Activated T-helper 17 cell treated with anti-CD3 and anti-CD28 coated beads, Interleukin-2, amount 50 U/mL, for 72 hours (primary cell): Measurements from ENCODE around the gene CTNNA1. TPM values are rescaled to one million over a fixed set of nuclear protein-coding genes. Genes with fewer than 3 reads are reported as not detected.
"Not testable (repeated sequence)": the region's sequence is repeated elsewhere in the genome, so short reads cannot be mapped to it uniquely, and the experiment has no call there.

Experiments
- ATAC-seq: fragments of 150-1000 bp; cut with Tn5 transposase; replicated peaks from 2 replicates; pipeline ENCODE4 v1.10.0; 2021; ENCODE audit warnings: mild to moderate bottlenecking, moderate library complexity
- H3K27ac Mint-ChIP-seq: one replicate; pipeline ENCODE4 v1.8.0; 2022; ENCODE audit warnings: mixed read lengths
- H3K27me3 Mint-ChIP-seq: one replicate; pipeline ENCODE4 v1.8.0; 2022; ENCODE audit warnings: mixed read lengths
- H3K36me3 Mint-ChIP-seq: one replicate; pipeline ENCODE4 v1.8.0; 2022; ENCODE audit warnings: low read depth, mild to moderate bottlenecking, mixed read lengths
- H3K4me1 Mint-ChIP-seq: one replicate; pipeline ENCODE4 v1.8.0; 2022; ENCODE audit warnings: mixed read lengths
- H3K4me3 Mint-ChIP-seq: one replicate; pipeline ENCODE4 v1.8.0; 2022; ENCODE audit warnings: mild to moderate bottlenecking, mixed read lengths
- H3K9me3 Mint-ChIP-seq: one replicate; pipeline ENCODE4 v1.8.0; 2022; ENCODE audit warnings: mixed read lengths
- total RNA-seq, 2 donors: library from RNA; stranded (reverse); gene quantifications; one replicate each; pipeline ENCODE4 v1.2.3, GENCODE V29; 2022

Gene CTNNA1
- total RNA-seq, 2 donors from 2014 or later, result 63.6 to 92.1 TPM

DNA sequence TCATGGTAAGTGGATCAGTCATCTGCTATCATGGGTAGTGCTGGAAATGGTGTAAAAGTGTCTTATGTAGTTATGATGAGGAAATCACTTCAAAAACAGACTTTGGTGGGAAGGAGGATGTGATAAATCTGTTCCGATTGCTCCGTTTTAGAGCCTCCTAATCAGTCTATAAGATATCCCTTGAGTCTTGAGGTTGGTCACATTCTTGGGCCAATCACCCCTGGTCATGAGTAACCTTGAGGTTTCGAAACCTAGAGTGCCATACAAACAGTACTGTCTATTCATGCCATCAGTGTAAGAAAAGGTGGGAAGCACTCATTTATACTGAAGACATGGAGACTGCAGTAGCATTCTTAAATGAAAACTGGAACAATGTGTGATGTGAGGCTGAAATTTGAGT, 76.1 kb downstream of the CTNNA1 start:
- Mint-ChIP-seq H3K36me3 (peaks cover 16% of the 10 kb centered on the region), H3K27me3 (no peaks in the 10 kb centered on the region), H3K27ac (no peak overlapping the region), H3K9me3 (no peaks in the 10 kb centered on the region), H3K4me3 (no peak overlapping the region), H3K4me1 (no peaks in the 10 kb centered on the region)
- ATAC-seq, result no peak

DNA sequence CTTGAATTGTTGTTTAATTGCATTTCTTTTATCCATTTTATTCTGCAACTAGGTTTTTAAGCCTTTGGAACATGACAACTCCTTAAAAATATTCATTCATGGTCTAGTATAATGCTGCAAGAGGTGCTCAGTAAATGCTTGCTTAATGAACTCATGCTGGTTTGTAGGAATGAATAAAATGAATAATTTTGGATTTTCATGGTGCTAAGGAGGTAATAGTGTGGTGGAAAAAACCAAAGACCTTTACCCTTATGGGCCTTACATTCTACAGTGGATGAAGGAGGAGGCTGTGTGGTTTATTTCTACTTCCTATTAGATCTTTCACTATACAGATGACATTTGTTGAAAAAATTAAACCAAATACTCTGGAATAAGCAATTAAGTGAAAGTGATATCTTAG, 78.5 kb downstream of the CTNNA1 start:
- H3K36me3 Mint-ChIP-seq, result peaks cover 16% of the 10 kb centered on the region
- no peaks in the 10 kb centered on the region for H3K9me3 Mint-ChIP-seq
- no peak overlapping the region for H3K27ac Mint-ChIP-seq
- no peaks in the 10 kb centered on the region for H3K27me3 Mint-ChIP-seq
- no peak overlapping the region for H3K4me3 Mint-ChIP-seq
- no peaks in the 10 kb centered on the region for H3K4me1 Mint-ChIP-seq
- no peak for ATAC-seq

DNA sequence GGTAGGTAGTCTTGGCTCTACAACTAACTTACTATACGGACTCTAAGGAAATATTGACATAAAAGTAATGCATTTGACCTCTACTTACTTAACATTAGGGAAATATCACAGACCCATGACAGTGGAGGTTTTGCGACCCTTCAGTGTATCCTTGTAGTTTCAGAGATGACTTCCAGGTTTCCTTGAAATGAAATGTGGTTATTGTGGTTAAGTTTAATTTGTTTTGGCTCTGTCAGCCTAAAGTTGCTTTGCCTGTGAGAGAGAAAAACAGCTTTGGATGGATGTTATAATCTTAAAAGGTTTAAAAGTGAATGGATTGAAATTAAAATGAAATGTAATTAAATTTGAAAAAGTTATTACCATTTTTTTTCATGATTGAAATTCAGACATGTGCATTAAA, 79.0 kb downstream of the CTNNA1 start:
- Mint-ChIP-seq H3K36me3 (peaks cover 16% of the 10 kb centered on the region), H3K27me3 (no peaks in the 10 kb centered on the region), H3K4me3 (no peak overlapping the region), H3K9me3 (no peaks in the 10 kb centered on the region), H3K27ac (no peak overlapping the region), H3K4me1 (no peaks in the 10 kb centered on the region)
- no peak for ATAC-seq

DNA sequence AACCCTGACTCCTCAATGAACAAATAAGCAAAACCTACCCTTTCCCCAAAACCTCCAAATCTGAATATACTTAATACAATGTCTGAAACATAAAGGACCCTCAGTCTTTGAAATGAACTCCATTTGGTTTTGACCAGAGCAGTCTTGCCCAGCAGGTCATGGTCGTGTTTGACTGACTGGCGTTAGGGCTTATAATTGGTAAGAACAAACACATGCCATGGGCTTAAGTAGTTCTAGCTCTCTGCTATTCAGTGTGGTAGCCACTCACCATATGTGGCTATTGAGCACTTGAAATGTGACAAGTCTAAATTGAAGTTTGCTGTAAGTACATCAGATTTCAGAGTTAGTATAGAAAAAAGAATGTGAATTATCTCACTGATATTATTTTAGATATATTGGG, 79.9 kb downstream of the CTNNA1 start:
- no peaks in the 10 kb centered on the region for H3K9me3 Mint-ChIP-seq
- no peak for ATAC-seq
- no peak overlapping the region for H3K27ac Mint-ChIP-seq
- no peak overlapping the region for H3K4me3 Mint-ChIP-seq
- peaks cover 7% of the 10 kb centered on the region for H3K36me3 Mint-ChIP-seq
- H3K27me3 Mint-ChIP-seq, result no peaks in the 10 kb centered on the region
- H3K4me1 Mint-ChIP-seq, result no peaks in the 10 kb centered on the region

DNA sequence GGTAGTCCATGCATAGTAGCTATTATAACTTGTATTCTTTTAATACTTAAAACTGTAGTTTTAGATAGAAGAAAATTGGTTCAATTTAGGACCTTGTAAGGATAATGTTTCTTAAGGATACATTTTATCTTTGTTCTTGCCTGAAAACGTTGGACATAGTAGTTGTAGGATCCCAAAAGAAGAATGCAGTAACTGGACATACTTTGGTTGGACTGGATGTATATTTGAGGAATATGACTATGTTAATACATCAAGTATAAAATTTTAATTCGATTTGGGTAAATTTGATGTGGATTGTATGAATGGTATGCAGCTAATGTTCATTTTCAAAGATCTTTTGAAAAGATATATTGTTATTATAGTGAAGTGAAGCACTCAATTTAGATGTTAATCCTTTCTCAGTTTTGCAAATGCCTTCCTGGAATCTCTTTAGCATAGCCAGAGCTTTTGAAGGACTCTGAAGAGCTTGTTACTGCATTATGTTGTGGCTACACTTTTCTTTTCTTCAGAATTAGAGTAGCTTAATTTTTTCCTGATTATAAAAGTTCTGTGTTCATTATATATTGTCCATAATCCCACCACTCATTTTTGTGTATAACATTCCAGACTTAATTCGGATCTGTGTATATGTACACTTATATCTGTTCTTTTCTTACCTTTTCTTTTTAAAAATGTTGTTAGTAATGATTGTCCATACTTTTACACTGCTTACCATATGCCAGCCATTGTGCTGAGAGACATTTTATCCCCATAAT, 80.7 kb downstream of the CTNNA1 start:
- Mint-ChIP-seq H3K27me3 (no peaks in the 10 kb centered on the region), H3K4me3 (no peak overlapping the region), H3K36me3 (peaks cover under 1% of the 10 kb centered on the region), H3K9me3 (no peaks in the 10 kb centered on the region), H3K27ac (no peak overlapping the region), H3K4me1 (no peaks in the 10 kb centered on the region)
- ATAC-seq, result no peak

DNA sequence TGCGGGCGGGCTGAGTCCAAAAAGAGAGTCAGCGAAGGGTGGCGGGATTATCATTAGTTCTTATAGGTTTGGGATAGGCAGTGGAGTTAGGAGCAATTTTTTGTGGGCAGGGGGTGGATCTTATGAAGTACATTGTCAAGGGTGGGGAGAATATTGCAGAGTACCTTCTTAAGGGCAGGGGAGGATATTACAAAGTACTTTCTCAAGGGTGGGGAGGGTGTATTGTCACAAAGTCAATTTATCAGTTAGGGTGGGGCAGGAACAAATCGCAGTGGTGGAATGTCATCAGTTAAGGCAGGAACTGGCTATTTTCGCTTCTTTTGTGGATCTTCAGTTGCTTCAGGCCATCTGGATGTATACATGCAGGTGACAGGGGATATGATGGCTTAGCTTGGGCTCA, 81.6 kb downstream of the CTNNA1 start:
- ATAC-seq, H3K4me3 Mint-ChIP-seq, H3K9me3 Mint-ChIP-seq, H3K4me1 Mint-ChIP-seq, H3K27ac Mint-ChIP-seq, H3K36me3 Mint-ChIP-seq, H3K27me3 Mint-ChIP-seq: not testable (repeated sequence)

DNA sequence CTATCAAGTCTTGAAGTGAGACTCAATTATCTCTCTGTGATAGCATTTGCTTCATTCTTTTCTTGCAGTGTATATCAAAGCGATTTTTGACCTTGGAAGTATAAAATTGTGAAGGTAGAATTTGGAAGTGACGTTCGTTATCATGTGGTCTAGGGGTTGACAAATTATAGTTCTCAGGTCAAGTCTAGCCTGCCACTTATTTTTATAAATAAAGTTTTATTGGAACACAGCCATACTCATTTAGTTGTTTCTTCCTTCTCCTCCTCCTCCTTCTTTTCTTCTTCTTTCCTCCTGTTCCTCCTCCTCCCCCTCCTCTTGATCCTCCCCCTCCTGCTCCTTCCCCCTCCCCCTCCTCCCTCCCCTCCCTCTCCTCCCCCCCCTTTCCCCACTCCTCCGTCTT, 83.9 kb downstream of the CTNNA1 start:
- Mint-ChIP-seq H3K27ac (no peak overlapping the region), H3K36me3 (no peaks in the 10 kb centered on the region), H3K4me3 (no peak overlapping the region), H3K9me3 (no peaks in the 10 kb centered on the region), H3K4me1 (no peaks in the 10 kb centered on the region), H3K27me3 (no peaks in the 10 kb centered on the region)
- no peak for ATAC-seq

DNA sequence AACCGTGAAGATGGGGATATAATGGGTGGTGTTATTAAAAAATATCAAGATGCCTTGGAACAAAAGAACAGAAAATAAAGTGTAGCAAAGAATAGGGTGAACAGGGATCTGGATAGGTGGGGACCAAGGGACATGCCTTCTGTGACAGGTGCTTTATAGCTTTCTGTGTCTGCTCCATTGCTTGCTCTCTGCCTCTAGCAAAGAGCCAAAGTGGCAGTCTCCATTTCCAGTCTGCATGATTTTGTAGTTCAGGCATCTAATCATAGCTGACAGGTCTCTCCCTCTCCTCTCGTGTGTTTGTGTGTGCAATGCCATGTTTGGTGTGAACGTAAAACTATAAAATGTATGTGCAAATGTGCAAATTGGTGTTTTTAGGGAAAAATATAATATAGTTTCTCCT, 86.9 kb downstream of the CTNNA1 start:
- no peaks in the 10 kb centered on the region for H3K27me3 Mint-ChIP-seq
- ATAC-seq, result no peak
- no peak overlapping the region for H3K27ac Mint-ChIP-seq
- no peaks in the 10 kb centered on the region for H3K36me3 Mint-ChIP-seq
- peaks cover 9% of the 10 kb centered on the region for H3K4me1 Mint-ChIP-seq
- no peaks in the 10 kb centered on the region for H3K9me3 Mint-ChIP-seq
- H3K4me3 Mint-ChIP-seq, result no peak overlapping the region

DNA sequence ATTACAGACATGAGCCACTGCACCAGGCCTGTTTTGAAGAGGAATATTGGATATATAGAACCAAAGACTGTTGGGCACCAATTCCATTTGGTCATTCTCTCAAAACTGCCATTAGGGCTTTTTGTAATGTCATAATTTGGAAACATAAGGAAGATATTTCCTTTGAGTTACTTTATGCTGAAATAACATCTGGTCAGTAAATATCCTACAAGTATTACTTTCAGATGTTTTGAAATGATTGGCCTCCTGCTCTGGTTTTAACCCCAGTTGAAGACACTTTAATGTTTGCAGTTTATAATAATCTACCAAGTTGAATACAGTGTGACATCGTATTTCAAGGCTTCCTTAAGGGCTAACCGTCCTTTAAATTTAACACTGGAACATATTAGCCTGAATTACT, 88.3 kb downstream of the CTNNA1 start:
- Mint-ChIP-seq H3K27me3 (no peaks in the 10 kb centered on the region), H3K4me3 (no peak overlapping the region), H3K9me3 (no peaks in the 10 kb centered on the region), H3K27ac (no peak overlapping the region), H3K4me1 (peaks cover 9% of the 10 kb centered on the region), H3K36me3 (no peaks in the 10 kb centered on the region)
- ATAC-seq, result no peak

DNA sequence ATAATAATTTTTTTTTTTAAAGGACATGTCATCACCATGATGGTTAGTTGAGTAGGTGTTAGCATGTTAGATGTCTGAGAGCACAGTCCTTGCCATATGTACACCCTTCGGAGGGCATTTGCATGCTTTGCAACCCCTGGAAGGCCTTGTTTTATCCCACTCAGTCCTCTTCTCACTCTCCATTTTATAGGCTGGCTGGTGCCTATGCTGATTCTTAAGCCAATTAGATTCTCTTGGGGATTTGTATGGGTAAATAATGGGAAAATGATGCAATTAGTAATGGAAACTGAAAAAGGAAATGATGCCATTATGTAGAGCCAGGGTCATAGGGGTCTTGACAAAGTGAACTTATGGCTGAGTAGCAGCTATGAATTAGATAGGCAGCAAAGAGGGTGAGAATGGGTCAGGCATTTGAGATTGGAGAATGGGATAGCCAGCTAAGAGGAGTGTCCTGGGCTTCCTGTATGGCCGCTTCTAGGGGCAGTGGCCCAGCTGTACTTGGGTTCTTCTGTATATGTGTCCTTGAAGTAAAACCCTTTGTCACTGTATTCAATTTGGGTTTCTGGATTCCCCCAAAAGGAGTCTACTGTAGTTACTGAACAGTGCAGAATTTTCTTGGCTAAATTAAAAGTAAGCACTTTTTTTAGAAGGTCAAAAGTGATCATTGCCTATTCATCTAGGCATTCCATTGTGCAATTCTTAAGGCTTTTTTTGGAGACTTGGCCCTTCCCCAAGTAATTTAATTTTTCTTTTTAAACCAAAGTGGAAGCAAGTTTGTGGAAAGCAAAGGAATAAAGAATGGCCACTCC, 90.3 kb downstream of the CTNNA1 start:
- Mint-ChIP-seq H3K4me3 (no peak overlapping the region), H3K27me3 (no peaks in the 10 kb centered on the region), H3K4me1 (peaks cover 9% of the 10 kb centered on the region), H3K36me3 (no peaks in the 10 kb centered on the region), H3K9me3 (no peaks in the 10 kb centered on the region), H3K27ac (no peak overlapping the region)
- no peak for ATAC-seq

DNA sequence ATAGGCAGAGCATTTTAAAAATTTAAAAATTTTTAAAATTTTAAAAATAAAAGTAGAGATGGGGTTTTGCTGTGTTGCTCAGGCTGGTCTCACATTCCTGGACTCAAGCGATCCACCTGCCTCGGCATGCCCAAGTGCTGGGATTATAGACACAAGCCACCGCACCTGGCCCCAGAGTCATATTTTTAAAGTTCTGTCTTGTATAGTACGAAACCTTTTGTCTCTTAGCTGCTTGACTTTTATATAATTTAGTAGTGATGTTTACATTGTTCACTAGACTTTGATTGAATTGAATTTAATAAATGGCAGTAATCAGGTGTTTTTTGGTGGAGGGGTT, 90.9 kb downstream of the CTNNA1 start:
- Mint-ChIP-seq H3K36me3 (no peaks in the 10 kb centered on the region), H3K4me1 (peaks cover 9% of the 10 kb centered on the region), H3K27ac (no peak overlapping the region), H3K9me3 (no peaks in the 10 kb centered on the region), H3K27me3 (no peaks in the 10 kb centered on the region), H3K4me3 (no peak overlapping the region)
- ATAC-seq, result no peak

DNA sequence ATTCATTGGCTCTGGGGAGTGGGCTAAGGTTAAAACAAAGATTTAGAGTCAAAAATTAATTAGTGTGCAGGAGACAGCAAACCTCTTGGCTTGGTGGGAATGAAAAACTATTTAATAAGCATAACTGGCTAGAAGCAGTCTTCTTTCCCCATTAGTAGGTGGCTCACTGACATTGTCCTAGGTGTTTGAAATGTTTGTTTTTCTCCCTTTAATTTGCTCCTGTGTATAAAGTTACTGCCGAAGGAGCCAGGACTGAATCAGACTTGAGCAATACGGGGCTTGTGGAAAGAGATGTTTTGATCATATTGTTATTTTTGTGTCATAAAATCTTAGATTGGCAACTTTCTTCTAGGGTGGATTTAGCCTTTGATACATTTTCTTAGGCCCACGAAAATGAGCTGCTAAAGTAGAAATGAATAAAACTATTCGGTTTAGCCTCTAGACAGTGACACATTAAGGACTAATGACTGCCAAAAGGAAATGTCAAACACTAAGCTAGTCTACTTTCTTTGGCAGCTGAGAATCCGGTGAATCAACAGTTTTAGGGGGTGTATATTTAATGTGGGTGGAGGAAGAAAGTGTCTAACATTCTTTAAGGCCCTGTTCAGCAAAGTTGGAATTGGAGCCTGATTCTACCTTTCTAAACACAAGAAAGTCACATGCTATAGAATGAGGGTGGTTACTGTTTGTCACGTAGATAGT, 91.7 kb downstream of the CTNNA1 start:
- Mint-ChIP-seq H3K27ac (no peak overlapping the region), H3K36me3 (no peaks in the 10 kb centered on the region), H3K4me1 (peaks cover 9% of the 10 kb centered on the region), H3K4me3 (no peak overlapping the region), H3K9me3 (no peaks in the 10 kb centered on the region), H3K27me3 (no peaks in the 10 kb centered on the region)
- no peak for ATAC-seq

DNA sequence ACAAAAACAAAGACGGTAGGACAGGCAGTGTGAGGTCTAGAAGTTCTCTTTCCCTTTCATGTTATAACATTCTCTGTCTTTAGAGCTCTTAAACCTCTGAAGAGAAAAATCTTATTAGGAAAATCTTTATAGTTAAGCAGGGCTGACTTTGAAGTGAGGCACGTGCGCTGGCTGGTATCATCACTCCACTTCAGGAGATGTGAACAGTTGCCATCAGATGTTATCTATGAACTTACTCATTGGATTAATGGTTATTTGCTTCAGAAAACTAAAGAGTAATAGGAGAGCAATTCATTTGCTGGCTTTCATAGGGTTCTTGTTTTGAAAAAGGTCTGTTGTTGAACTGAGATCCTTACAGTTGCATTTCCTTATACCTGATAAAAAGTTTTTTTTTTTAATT, 96.2 kb downstream of the CTNNA1 start:
- Mint-ChIP-seq H3K4me1 (no peaks in the 10 kb centered on the region), H3K27ac (no peak overlapping the region), H3K36me3 (no peaks in the 10 kb centered on the region), H3K9me3 (no peaks in the 10 kb centered on the region), H3K4me3 (no peak overlapping the region), H3K27me3 (no peaks in the 10 kb centered on the region)
- no peak for ATAC-seq

DNA sequence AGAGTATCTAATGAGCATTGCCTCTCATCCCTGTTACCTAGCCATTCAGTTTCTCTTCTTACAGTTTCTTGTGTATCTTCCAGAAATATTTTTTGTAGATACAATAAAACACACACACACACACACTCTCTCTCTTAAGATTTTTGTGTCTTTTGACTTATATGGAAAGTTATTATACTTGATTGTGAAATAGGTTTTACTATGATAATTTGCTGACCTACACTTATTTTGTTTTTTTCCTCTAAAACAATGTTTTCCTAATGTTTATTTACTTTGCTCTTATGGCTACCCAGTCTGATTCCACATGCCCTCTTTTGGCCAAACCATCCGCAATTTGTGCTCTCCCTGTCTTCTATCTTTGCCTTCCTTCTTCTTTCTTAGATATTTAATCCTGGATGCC, 96.7 kb downstream of the CTNNA1 start:
- H3K36me3 Mint-ChIP-seq, result no peaks in the 10 kb centered on the region
- H3K27ac Mint-ChIP-seq, result no peak overlapping the region
- ATAC-seq, result no peak
- H3K27me3 Mint-ChIP-seq, result no peaks in the 10 kb centered on the region
- H3K4me1 Mint-ChIP-seq, result no peaks in the 10 kb centered on the region
- H3K4me3 Mint-ChIP-seq, result no peak overlapping the region
- no peaks in the 10 kb centered on the region for H3K9me3 Mint-ChIP-seq

DNA sequence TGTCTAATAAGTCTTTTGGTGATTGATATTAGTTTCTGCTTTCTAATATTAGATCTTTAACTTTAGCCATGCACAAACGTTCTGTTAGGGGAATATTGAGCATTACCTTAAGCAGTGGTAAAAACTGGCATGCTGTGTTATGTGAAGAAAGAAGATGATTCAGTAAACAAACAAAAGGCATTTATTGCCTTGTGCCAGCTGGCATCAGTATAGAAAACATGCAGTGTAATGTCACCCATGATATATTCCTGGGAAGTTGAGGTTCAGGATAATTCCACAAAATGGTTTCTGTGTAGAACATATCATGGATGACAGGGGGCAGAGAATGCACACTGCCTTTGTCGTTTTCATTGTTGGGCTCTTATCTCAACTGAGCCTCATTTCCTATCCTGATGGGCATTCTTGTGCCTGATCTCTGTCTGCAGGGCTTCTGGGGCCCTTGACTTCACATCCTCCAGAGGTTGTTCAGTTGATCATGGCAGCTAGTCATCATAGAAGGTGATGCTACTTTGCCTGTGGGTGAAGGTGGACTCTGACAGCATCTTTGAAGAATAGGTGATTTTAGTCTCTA, 97.7 kb downstream of the CTNNA1 start:
- Mint-ChIP-seq H3K27ac (no peak overlapping the region), H3K4me1 (no peaks in the 10 kb centered on the region), H3K9me3 (no peaks in the 10 kb centered on the region), H3K27me3 (no peaks in the 10 kb centered on the region), H3K4me3 (no peak overlapping the region), H3K36me3 (no peaks in the 10 kb centered on the region)
- no peak for ATAC-seq
